ENCODE measurements around the gene MRO. TPM values are rescaled to one million over a fixed set of nuclear protein-coding genes. Genes with fewer than 3 reads are reported as not detected.

The MRO gene
- total and polyA plus RNA-seq, 2 of the 8 experiments (the other 6 are each of a cell fraction or from before 2014, with no cell fraction given), result 0.65 to 1.0 TPM

DNA sequence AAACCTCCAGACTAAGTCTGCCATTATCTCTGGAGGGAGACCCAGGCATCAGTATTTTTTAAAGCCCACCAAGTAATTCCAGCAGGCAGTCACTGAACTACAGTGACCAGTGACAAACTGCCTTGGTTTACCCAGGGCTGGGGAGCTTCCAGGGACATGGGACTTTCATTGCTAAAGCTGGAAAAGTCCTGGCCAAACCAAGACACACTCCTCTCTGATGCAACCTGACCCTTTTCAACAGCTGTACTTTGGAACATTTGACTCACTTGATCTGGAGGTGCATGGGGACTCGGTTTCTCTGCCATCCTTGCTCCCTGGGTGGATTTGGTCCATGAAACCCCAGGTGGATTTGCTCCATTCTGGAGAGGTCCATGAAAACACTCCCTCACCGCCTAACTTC, 7.0 kb downstream of the MRO start:
- Histone ChIP-seq H2AK5ac (ENCODE audit: low read depth, low read length) (no peak overlapping the region), H4K91ac (replicated peaks; ENCODE audit: insufficient read length, low read length) (no peak overlapping the region), H3K79me1 (ENCODE audit: low read depth, low read length) (no peaks in the 10 kb centered on the region), H3K4me2 (ENCODE audit: insufficient read depth in 1 of 2, low read depth in 2 of 2, low read length in 2 of 2) (no peak overlapping the region), H3K56ac (replicated peaks; ENCODE audit: insufficient read length, low read depth, low read length) (no peak overlapping the region), H3K14ac (ENCODE audit: insufficient read length) (no peak overlapping the region), H3K27ac (ENCODE audit: low read depth, low read length) (no peak overlapping the region), H3K36me3 (ENCODE audit: control insufficient read depth in 2 of 4, insufficient read depth in 4 of 4, low read length in 3 of 4) (no peaks in the 10 kb centered on the region), H3K23me2 (ENCODE audit: low read depth, low read length) (peaks cover 2% of the 10 kb centered on the region; the same call in 1 of the 2 replicates), H2BK120ac (replicated peaks; ENCODE audit: low read depth, low read length) (no peak overlapping the region), H3K23ac (ENCODE audit: insufficient read length) (no peak overlapping the region), H3K9me3 (ENCODE audit: insufficient read depth in 2 of 2, low read depth in 1 of 2, low read length in 1 of 2) (peaks cover 0 to 3% of the 10 kb centered on the region in 2 experiments; a peak in 1 of 4 replicates), H3K4me3 (ENCODE audit: extremely low read depth in 1 of 4, insufficient read depth in 2 of 4, low read depth in 3 of 4, low read length in 4 of 4) (no peak overlapping the region), H3K79me2 (ENCODE audit: control insufficient read depth in 1 of 2, insufficient read depth in 2 of 2, low read length in 2 of 2) (no peaks in the 10 kb centered on the region), H3K27me3 (replicated peaks in 1 of 4; ENCODE audit: control insufficient read depth in 3 of 4, extremely low read depth in 1 of 4, insufficient read depth in 3 of 4, low read length in 3 of 4) (no peaks in the 10 kb centered on the region), H2BK5ac (ENCODE audit: low read depth, low read length) (no peak overlapping the region), H3K9ac (replicated peaks in 1 of 4; ENCODE audit: extremely low read depth in 1 of 4, low read depth in 3 of 4, low read length in 3 of 4) (no peak overlapping the region), H4K8ac (ENCODE audit: extremely low read depth, insufficient read depth, low read length) (no peak overlapping the region), H3K18ac (ENCODE audit: extremely low read depth, low read length) (no peak overlapping the region), H2BK12ac (ENCODE audit: low read depth, low read length) (no peak overlapping the region), H2BK20ac (ENCODE audit: low read length) (no peak overlapping the region), H2AFZ (ENCODE audit: low read length) (no peak overlapping the region; the same call in 1 of the 2 replicates), H3K4ac (replicated peaks; ENCODE audit: insufficient read length, low read depth, low read length) (no peak overlapping the region), H3K4me1 (replicated peaks in 1 of 4; ENCODE audit: control insufficient read depth in 3 of 4, insufficient read depth in 4 of 4, low read length in 3 of 4) (peaks cover 0 to 8% (median 2%) of the 10 kb centered on the region in 4 experiments; a peak in 3 of 7 replicates), H4K5ac (ENCODE audit: insufficient read length, low read depth, low read length) (no peak overlapping the region), H4K20me1 (replicated peaks in 1 of 2; ENCODE audit: control insufficient read depth in 1 of 2, insufficient read depth in 2 of 2, low read length in 2 of 2) (no peaks in the 10 kb centered on the region), H2BK15ac (ENCODE audit: low read length) (no peak overlapping the region)
- ChIA-PET CTCF (ENCODE audit: partially characterized antibody) (interaction anchor here (0.8 kb wide), 2 partner anchors 89 to 323 kb away, joined by 3 read pairs; no protein-coding TSS in a partner anchor), POLR2A (ENCODE audit: partially characterized antibody) (no interaction called here)
- WGBS, 2 experiments (ENCODE audit: extremely low coverage in 1 of 2, insufficient coverage in 1 of 2, insufficient read length in 1 of 2, insufficient replicate concordance in 2 of 2, low coverage in 1 of 2, low lambda C conversion rate in 2 of 2, missing lambda C conversion rate in 1 of 2), result 86% methylated on average over 2 of the region's 2 CpGs; no CpG with 5 or more reads in 1 of the 2 experiments
- FAIRE-seq (no peak), DNase-seq (ENCODE audit: low read depth in 1 of 2, low spot score in 2 of 2) (no peak)
- TF ChIP-seq YY1 (IDR thresholded peaks at IDR 0.05; ENCODE audit: low read depth, low read length), result no peak
- no peak for TF ChIP-seq SP1 (IDR thresholded peaks at IDR 0.05; ENCODE audit: low read depth, low read length)
- TF ChIP-seq RBBP5 (IDR thresholded peaks at IDR 0.05; ENCODE audit: borderline replicate concordance, low read depth, low read length), result no peak
- no peak for TF ChIP-seq RXRA (IDR thresholded peaks at IDR 0.05; ENCODE audit: insufficient read depth, low read depth, low read length)
- TF ChIP-seq KDM5A (IDR thresholded peaks at IDR 0.05; ENCODE audit: low read length), result no peak
- no peak for TF ChIP-seq JUND (IDR thresholded peaks at IDR 0.05; ENCODE audit: low read length)
- TF ChIP-seq EZH2 (IDR thresholded peaks at IDR 0.05; ENCODE audit: low read depth, low read length, severe bottlenecking), result no peak
- no peak for TF ChIP-seq CTBP2 (IDR thresholded peaks at IDR 0.05; ENCODE audit: borderline replicate concordance, insufficient read depth, insufficient read length, low read length)
- TF ChIP-seq ASH2L (IDR thresholded peaks at IDR 0.05; ENCODE audit: low read length), result no peak
- TF ChIP-seq FOSL1 (IDR thresholded peaks at IDR 0.05; ENCODE audit: insufficient read depth, low read depth, low read length), result no peak
- TF ChIP-seq BACH1 (IDR thresholded peaks at IDR 0.05; ENCODE audit: low read length), result no peak
- TF ChIP-seq JUN (IDR thresholded peaks at IDR 0.05; ENCODE audit: low read depth, low read length), result no peak
